Activated effector memory CD4-positive, alpha-beta T cell treated with Interleukin-2 at 50 U/mL for 16 hours (primary cell): ENCODE results near the gene RPTOR.
"Not testable (repeated sequence)": the region's sequence is repeated elsewhere in the genome, so short reads cannot be mapped to it uniquely, and the experiment has no call there.

Experiments
- DNase-seq: peaks from one replicate; pipeline ENCODE4 v3.0.0-alpha.2; 2020

Gene RPTOR

DNA sequence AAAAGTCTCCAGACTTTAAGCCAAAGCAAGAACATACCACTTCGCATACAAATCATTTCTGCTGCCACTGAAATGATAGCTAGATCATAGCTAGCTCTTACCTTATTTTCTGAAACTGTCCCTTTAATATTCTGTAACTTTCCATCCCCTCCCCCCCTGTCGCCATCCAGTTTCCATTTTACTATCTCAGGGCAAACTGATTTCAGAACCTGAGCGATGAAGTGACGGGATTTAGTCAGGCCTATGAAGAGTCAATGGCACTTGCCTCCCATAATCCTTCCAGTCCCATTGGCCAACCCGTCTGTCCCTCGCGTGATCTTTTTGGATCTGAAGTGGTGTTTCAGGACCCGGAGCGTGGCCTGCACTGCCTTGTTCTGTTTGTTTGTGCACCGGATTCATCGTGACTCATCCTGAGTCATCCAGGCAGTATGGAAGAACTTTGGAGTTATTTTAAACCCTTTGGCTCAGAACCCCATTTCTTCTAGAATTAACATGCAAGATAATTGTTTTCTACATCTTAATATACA lies 247.2 kb downstream of the RPTOR start:
- peak; percentile 31 for DNase-seq

DNA sequence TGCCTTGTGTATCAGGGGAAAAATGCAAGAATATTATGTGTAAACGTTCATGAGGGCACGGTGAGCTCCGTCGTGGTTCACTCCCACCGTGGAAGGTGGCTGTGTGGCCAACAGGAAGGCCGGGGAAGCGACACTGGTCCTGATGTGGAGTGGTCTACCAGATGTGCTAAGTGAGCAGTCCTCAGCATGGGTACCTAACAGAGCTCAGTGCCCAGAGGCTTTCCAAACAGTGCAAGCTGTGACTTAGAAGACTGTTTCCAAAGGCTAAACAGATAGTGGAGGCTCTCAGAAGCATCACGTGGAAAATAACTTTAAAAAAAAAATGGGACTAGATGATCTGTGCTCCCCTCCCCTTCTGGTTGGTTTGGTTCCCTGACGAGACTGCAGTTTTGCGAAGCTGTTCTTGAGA lies 247.7 kb downstream of the RPTOR start:
- no peak for DNase-seq

DNA sequence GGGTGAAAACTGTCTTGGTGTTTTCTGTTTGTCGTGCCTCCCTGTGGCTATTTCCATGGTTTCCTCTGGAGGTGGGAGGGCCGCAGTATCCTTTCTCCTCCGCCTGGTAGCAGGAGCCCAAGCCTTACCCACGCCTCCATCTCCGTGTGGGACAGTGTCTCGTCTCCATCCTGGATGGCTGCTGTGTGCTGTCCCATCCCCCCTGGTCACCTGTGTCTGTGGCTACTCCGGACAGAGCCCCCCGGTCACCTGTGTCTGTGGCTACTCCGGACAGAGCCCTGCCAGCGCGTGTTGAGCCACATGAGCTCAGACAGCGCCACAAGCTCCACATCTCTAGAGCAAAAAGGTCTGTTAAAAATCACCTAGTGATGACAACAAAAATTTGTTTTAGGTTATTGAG lies 248.8 kb downstream of the RPTOR start:
- no peak for DNase-seq

DNA sequence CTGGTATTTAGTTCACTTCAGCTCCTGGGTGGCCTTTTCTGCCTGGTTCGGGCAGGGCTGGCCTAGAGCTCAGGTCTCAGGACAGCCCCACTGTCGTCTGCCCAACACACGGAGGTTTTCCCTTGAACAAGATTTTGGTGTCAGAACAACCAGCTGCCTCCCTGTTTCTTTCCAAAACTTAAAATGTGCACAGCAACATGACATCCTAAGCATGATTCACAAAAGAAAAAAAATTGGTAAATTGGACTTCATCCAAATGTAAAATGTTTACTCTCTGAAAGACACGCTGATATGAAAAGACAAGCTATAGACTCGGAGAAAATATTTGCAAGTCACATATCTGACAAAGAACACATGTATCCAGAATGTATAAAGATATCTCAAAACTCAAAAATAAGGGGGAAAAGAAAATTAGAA lies 249.2 kb downstream of the RPTOR start:
- DNase-seq: no peak

DNA sequence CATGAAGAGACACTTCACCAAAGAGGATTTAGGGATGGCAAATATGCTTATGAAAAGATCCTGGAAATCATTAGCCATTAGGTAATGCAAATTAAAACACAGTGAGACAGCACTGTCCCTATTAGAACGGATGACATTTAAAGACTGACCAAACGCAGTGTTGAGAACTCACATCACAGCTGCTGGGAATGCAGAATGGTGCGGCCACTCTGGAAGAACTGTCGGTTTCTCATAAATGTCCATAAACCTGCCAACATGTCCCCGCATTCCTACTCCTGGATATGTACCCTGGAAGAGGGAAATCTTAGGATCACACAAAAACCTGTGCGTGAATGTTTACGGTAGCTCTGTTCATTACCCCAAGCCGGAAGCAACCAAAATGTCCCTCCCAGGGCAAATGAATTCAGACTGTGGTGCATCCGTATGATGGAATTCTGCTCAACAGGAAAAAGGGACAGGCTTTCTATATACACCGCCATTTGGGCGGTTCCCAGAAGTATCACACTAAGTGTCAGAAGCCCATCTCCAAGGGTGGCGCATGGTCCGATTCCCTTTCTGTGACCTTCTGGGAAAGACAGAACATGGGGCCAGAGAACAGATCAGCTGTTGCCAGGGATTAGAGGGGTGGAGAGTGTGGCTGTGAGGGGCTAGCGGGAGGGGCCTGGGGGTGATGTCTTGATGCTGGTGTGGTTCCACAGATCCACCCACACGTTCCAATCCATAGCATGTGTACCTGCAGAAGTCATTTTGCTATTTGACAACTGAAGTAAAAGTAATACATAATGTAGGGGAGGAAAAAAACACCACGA lies 249.8 kb downstream of the RPTOR start:
- no peak for DNase-seq

DNA sequence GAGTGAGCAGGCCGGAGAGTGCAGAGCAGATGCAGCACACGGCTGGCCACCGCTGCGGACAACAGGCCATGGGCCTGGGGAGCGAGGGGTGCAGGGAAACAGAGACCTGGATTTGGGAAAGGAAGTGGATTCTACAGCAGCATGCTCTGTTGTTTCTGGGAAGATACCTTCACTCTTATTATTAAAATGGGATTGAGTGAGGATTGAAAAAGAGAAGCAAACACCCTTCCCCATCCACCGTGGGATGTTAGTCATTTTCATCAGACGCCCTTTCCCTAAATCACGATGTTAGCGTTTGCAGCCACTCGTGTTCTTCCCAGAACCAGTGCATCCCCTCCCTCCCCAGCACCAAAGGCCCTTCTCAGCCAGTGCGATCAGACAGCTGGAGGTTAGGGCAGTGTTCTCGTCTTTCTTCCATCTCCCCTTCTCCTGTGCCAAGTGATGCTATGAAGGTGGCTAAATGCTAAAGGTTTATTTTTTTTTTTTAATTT lies 250.5 kb downstream of the RPTOR start:
- no peak for DNase-seq

DNA sequence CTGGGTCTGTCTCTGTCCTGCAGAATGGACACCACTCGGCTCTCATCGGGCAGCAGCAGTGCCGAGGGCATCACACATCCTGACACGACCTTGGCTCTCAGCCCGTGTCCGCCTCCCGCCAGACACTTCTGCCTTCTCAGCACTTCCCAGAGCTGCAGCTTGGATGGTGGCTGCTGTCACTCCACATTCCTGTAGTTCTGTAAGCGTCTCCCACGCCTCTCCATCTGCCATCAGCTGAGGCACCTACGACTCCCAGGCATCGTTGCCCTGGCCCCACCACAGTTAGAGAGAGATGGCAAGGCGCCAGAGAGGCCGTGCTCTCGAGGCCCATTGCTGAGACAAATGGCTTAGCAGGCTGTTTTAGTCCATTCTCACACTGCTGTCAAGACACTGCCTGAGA lies 251.1 kb downstream of the RPTOR start:
- no peak for DNase-seq

DNA sequence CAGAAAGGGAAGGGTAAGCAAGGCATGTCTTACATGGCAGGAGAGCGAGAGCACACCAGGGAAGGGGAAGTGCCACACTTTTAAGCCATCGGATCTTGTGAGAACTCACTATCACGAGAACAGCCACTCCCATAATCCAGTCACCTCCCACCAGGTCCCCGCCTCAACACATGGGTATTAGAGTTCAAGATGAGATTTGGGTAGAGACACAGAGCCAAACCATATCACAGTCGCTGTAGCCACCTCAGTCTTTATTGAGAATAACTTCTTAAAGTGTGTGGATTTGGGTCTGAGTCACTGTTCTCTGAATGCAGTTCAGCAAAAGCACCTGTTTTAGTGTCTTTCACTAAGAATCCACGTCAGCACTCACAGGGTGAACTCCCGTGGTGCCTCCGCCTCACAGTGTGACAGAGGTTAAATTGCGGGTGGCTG lies 251.8 kb downstream of the RPTOR start:
- DNase-seq: no peak

DNA sequence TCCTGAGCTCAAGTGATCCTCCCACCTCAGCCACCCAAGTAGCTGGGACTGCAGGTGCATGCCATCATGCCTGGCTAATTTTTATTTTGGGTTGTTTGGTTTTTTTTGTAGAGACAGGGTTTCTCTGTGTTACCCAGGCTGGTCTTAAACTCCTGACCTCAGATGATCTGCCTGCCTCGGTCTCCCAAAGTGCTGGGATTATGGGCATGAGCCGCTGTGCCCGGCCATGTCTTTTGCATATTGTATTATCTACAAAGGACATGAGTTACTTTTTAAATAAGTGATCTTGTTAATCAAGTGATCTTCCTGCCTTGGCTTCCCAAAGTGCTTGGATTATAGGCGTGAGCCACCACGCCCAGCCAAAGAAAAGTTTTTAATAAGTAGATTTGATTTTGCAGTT lies 252.6 kb downstream of the RPTOR start:
- not testable (repeated sequence) for DNase-seq

DNA sequence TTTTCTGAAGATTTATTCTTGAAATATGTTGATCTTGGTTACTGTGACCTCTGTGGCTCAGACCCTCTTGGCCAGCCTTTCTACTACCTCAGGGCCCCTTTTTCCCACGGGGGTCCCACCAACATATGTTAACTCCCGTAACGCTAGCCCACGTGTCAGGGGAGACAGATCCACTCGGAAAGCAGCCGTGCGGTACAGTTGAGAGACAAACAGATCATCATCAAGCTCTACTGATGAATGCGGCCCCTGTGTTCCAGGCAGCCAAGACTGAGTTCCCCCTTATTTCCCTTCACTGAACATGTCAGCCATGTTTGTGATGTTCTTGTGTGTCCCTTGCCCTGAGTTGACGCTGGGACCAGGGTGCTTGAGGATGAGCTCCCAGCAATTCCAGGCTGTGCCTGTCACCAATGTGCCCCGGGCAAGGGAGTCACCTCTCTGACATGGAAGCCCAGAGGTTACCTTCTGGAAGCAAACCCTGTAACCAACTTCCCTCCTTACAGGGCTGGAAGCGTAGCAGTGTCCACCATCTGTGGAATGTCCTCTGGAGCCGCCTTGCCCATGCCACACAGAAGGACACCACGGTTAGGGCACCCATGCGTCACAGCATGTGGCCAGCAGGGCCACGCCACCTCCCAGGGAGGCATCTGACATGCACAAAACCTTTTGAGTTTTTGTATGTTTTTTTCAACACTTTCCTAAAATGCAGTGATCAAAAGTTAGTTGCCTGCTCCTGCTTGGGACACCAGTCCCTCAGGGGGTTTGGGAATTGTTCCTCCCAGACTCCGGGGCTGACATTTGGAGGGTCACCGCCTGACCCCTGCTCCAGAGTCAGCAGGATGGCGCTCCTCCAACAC lies 253.3 kb downstream of the RPTOR start:
- no peak for DNase-seq

DNA sequence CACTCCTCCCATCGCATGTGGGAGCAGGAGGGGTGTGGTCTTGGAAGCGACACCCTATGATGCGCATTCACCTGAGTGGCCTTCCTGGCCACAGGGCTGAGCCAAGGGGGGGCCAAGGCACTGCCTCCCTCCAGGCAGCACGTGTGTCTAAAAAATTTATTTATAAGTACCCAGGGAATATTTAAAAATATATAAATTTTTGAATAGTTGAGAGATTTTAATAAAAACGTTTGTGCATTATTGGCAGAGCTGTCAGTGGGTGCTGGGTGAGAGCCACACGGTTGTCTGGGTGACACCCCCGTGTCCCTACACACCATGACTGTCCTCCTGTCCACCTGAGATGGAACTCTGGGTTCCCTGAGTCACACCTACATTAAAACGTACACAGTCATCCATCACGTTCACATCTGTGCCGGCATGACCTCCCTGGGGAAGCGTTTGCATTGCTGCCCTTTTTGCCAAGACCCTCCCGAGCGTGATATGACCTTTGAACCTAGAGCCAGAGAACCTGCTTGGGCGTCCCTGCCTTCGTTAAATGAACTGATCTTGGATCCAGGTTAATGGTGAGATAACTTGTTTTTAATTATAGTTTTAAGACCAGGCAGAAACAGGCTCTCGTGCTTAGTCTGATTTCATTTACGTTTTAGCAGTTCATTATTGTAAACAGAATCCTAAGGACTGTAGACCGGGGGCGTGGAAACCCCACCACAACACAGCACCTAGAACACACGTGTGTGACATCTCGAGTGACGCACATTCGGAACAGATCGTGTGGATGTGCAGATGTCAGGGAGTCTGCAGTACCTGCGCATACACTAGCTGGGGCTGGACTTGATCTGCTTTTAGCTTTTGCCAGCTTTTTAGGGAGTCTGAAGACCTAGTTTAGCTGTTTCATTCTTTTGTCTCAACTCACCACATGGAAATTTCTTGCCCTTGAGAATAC lies 254.2 kb downstream of the RPTOR start:
- DNase-seq: no peak

DNA sequence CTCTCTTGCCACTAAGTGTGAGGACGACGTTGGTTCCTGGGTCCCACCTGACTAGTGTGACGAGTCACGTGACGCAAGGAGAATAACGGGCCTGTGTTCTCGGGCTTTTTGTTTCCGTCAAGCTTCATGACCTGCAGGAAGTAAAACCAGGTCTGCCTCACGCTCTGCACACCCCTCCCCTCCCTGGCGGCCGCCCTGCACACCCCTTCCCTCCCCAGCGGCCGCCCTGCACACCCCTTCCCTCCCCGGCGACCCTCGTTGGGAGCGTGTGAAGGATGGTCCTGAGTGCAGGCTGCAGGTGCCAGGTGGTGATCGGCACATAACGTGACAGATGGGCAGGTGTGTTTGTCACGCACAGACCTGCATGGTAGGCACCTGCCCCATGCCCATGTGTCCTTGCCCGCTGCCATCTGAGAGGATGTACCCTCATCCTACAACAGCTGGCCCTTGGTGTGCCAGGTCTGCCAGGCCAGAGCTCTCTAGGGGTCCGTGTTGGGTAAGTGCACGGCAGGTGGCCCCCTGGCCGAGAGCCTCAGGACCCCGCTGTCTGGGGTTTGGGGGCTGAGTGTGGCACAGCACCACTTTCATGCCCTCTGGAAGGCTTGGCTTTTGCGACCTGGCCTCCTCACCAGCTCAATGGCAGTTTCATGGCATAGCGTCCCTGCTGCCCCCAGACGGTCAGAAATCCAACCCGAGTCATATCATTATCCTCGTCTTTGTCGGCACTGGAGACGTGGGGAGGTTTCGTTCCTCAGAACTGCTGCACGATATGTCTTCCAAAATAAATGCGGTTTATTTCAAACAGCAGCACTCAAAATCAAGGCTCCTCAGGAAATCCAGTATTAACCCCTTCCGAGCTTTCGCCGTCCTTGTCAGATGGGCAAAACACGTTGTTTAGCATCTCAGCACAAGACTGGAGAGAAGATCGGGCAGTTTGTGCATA lies 255.2 kb downstream of the RPTOR start:
- DNase-seq: no peak

DNA sequence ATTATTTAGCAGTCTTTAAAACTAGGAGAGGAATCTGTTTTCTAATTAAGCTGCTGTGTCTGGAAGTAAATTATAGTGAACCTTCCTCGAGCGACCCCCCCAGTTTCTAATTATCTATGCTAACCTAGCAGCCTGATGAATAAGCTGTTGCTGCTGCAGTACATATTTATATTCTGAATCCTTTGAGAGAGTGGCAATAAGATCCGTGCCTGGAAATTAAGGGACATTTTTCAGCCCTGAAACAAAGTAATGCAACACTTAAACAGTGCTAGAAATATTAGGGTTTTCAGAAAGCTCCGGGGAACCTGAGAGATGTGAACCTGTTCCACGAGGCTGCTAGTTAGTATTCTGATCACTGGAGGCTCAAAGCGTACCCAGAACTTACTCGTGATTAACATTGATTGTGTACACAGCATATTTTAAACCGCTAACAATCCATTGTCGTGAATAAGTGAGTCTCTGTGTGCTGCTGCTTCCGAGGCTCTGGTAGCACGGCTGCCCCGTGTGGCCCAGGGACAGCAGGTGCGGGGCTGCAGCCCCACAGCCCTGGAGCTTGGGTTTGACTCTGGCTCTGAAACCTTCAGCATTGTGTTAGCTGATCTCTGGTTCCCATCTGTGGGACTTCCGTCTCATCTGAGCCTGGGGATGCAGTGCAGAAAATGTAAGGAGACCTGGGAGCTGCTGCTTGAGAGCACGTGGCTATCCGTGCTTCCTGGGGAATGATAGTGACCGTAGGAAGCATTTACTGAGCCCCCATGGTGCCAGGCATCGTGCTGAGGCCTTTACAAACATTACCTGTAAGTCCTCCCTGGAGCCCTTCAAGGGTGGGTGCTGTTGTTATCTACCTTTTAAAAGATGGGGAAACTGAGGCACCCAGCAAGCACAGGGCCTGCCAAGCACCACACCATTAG lies 256.1 kb downstream of the RPTOR start:
- DNase-seq: no peak

DNA sequence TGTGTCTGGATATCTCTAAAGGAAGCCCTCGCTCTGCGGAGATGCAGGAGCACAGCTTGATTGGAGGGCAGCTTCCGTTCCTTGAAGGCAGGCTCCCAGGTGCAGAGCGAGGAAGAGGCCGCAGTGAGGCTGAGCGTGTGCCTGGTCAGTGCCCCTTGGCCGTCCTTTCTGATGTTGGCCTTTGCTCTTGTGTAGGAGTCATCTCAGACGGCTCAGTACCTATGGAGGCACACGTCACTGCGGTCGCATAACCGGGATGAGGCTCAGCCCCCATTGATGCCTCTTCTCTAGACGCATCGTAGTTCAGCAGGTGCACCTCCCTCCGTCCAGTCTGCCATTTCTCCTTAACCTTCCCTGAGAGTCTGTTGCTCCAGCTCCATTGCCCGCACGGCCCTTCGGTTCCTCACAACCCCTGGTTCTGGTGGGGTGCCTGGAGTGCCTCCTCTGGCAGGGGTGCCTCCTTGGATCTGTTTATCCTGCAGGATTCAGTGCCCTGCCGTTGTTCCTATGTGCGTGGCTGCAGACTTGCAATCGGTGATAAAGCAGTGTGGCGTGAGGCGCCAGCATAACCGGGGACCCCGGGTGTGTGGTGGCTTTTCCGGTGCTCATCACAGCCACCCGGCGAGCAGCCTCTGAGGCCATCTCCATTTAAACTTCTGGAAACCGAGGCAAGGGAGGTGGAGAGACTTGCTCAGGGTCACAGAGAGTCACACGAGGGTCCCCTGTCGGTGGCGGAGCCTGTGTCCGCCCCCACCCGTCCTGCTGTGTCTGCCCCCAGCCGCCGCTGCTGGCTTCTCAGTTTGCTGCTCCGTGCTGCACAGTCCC lies 258.2 kb downstream of the RPTOR start:
- DNase-seq: no peak

DNA sequence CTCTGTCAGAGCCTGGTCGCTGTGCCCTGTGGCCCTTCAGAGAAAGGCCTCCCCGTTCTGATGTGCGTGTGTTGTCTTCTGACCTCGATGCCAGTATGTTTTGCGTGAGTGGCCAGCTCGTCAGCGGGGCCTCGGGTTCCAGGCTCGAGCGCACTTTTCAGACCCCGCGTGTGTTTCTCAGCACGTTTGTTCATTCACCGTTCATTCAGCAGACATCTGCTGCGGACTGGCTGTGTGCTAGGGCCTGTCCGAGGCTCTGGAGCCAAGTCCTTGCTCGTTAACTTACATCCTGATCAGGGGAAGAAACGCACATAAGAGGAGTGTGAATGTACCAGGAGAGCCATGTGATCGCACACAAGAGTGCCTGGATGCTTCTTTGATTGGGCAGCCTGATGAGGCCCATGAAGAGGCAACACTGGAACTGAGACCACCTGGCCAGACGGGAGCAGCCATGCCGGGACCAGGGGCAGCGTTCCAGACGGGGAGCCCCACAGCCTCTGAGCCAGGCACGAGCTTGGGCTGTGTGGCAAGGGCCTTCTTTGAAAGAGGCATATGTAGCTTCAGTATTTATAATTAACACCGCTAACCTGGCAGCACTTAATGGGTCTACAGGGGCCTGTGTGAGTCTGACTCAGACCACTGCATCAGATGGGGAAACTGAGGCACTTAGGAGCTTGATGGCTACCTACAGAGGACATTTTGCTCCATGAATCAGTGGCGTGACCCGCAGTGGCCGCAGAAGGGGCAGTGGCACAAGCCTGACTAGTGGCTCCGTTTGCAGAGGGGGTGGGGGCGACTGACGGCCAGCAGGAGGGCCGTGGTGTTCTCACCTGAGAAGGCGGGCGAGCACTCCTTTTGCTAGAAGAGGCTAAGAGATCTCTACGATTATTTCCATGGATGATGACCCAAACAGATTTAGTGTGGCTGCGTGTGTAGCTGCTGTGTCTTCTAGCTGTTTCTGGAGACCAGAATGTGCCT lies 259.1 kb downstream of the RPTOR start:
- DNase-seq: no peak

DNA sequence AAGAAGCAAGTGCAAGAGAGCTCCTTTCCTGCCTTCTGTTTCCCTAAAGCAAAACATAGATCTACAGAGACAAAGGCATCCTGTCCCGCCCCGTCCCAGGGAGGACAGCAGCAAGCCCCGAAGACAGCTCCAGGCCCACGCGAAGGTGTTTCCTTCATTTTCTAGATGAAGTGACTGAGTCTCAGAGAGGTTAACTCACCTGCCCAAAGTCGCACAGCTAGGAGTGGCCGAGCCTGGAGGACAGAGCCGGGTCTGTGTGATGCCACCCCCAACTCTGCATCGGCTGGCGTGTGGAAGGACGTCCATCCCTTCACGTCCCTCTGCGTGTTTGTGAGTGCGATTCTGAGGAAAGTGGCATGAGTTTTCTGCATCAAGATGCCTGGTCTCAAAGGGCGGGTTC lies 259.8 kb downstream of the RPTOR start:
- DNase-seq: no peak

DNA sequence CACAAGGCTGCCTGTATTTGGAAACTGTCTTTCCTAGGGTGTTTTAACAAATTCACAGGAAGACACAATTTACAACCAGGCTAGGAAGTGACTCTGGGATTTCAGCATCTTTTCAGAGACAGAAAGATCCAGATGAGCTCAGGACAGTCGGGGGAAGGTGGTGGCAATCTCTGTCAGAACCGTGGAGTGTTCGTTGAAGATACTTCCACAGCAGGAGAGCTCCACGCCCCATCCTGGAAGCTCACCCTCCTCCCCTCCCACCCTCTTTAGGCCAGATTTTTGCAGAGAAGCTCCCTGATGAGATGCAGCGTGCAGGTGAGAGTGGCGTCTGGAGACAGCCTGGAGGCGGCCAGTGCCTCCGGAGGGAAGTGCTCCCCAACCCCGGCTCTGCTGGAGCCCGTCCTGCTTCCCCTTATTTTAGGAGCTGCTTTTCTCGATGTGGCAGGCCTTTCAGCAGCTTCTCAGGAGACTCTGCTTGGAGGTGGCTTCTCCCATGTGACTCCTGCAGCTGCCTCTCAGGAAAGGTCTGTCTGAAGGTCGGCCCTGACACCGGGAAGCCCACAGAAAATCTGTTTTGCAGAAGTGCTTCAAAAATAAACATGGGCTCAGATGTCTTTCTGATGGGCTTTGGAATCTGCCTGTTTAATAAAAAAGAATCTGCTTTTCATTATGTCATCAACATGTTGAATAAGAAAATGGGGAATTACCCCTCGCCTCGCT lies 260.6 kb downstream of the RPTOR start:
- no peak for DNase-seq
